Measurements from ENCODE around the gene SUGP2. TPM values are rescaled to one million over a fixed set of nuclear protein-coding genes. Genes with fewer than 3 reads are reported as not detected.
"Not testable (repeated sequence)": the region's sequence is repeated elsewhere in the genome, so short reads cannot be mapped to it uniquely, and the experiment has no call there.

The SUGP2 gene
- total RNA-seq, 1 experiment from 2014 or later: 35.4 TPM

- DNase-seq (ENCODE audit: low read depth): peak; percentile 98
Observed at GRCh38 chr19:19032420-19033175, 719 bp downstream of the SUGP2 start.

- no peak for DNase-seq (ENCODE audit: low read depth)
Observed at GRCh38 chr19:19031891-19032290, 1.4 kb downstream of the SUGP2 start.

- DNase-seq (ENCODE audit: low read depth): no peak
Observed at GRCh38 chr19:19028526-19028925, 4.8 kb downstream of the SUGP2 start.

- DNase-seq (ENCODE audit: low read depth): no peak
Observed at GRCh38 chr19:19027228-19027627, 6.1 kb downstream of the SUGP2 start.

- DNase-seq (ENCODE audit: low read depth): no peak
Observed at GRCh38 chr19:19026299-19026971, 6.9 kb downstream of the SUGP2 start.

- DNase-seq (ENCODE audit: low read depth): no peak
Observed at GRCh38 chr19:19025861-19026260, 7.5 kb downstream of the SUGP2 start.

- DNase-seq (ENCODE audit: low read depth): not testable (repeated sequence)
Observed at GRCh38 chr19:19023376-19023775, 9.9 kb downstream of the SUGP2 start.

- no peak for DNase-seq (ENCODE audit: low read depth)
Observed at GRCh38 chr19:19022380-19022961, 10.8 kb downstream of the SUGP2 start.

- peak; percentile 46 for DNase-seq (ENCODE audit: low read depth)
Observed at GRCh38 chr19:19021115-19021514, 12.2 kb downstream of the SUGP2 start.

- DNase-seq (ENCODE audit: low read depth): no peak
Observed at GRCh38 chr19:19010551-19010950, 22.8 kb downstream of the SUGP2 start.

GRCh38 chr19:19009951-19010350 lies 23.4 kb downstream of the SUGP2 start:
- no peak for DNase-seq (ENCODE audit: low read depth)

GRCh38 chr19:19006213-19006612 lies 27.1 kb downstream of the SUGP2 start:
- DNase-seq (ENCODE audit: low read depth): peak; percentile 25

- DNase-seq (ENCODE audit: low read depth): no peak
Observed at GRCh38 chr19:19004144-19004543, 29.2 kb downstream of the SUGP2 start.

- DNase-seq (ENCODE audit: low read depth): no peak
Observed at GRCh38 chr19:18999896-19000620, 33.3 kb downstream of the SUGP2 start.

- peak; percentile 74 for DNase-seq (ENCODE audit: low read depth)
Observed at GRCh38 chr19:18999016-18999758, 34.1 kb downstream of the SUGP2 start.

GRCh38 chr19:18998276-18998675 lies 35.0 kb downstream of the SUGP2 start:
- DNase-seq (ENCODE audit: low read depth): no peak

- DNase-seq (ENCODE audit: low read depth): no peak
Observed at GRCh38 chr19:18996796-18997394, 36.4 kb downstream of the SUGP2 start.

- DNase-seq (ENCODE audit: low read depth): no peak
Observed at GRCh38 chr19:18996351-18996750, 37.0 kb downstream of the SUGP2 start.

GRCh38 chr19:18995804-18996241 lies 37.5 kb downstream of the SUGP2 start:
- peak; percentile 78 for DNase-seq (ENCODE audit: low read depth)

- no peak for DNase-seq (ENCODE audit: low read depth)
Observed at GRCh38 chr19:18993115-18993514, 40.2 kb downstream of the SUGP2 start.

- DNase-seq (ENCODE audit: low read depth): no peak
Observed at GRCh38 chr19:18992696-18993095, 40.6 kb downstream of the SUGP2 start.

All from RPMI7951 (cell line).